Tongue (tissue), 2 donors: ENCODE results near the gene IZUMO4. TPM values are rescaled to one million over a fixed set of nuclear protein-coding genes. Genes with fewer than 3 reads are reported as not detected.

Source experiments
- DNase-seq: peaks from one replicate; pipeline ENCODE4 v3.0.0-alpha.2; 2015
- total RNA-seq: library from RNA; depleted of rRNA; stranded (reverse); fragments of >200 nt; gene quantifications from one replicate; pipeline ENCODE4 v1.2.3, GENCODE V29; 2014

The IZUMO4 gene
- total RNA-seq, 1 donor from 2014 or later = 3.1 TPM

DNA sequence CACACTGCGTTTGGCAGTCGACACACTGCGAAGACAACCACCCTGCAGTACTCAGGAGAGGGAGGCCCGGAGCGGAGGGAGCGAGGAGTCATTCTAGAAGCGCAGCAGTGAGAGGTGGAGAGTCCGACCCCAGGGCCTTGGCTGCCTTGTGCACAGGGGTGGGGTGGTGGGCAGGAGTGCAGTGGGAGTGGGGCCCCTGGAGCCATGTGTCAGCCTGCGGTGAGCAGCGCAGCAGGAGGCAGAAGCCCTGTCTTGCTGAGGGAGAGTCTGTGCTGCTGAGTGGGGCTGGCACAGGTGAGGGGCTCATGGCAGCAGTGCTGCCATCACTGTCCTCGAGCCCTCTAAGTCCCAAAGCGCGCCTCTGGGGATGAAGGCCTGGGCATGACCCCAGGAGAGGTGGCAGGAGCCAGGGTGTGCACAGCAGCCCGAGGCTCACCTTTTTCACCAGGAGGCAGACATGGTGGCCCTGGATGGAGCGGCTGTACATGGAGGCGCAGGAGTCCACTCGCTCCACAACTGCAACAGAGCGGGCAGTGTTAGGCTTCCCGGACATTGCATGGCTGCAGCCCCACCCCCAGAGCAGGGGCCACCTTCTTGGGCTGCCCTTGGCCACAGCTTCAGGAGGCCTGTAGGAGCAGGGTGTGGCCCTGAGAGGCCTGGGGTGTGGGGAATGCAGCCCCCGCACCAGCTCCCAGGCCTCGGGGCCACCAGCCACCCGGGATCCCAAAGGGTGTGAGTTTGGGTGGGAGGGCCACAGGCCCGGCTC lies 11.7 kb downstream of the IZUMO4 start:
- no peak for DNase-seq

DNA sequence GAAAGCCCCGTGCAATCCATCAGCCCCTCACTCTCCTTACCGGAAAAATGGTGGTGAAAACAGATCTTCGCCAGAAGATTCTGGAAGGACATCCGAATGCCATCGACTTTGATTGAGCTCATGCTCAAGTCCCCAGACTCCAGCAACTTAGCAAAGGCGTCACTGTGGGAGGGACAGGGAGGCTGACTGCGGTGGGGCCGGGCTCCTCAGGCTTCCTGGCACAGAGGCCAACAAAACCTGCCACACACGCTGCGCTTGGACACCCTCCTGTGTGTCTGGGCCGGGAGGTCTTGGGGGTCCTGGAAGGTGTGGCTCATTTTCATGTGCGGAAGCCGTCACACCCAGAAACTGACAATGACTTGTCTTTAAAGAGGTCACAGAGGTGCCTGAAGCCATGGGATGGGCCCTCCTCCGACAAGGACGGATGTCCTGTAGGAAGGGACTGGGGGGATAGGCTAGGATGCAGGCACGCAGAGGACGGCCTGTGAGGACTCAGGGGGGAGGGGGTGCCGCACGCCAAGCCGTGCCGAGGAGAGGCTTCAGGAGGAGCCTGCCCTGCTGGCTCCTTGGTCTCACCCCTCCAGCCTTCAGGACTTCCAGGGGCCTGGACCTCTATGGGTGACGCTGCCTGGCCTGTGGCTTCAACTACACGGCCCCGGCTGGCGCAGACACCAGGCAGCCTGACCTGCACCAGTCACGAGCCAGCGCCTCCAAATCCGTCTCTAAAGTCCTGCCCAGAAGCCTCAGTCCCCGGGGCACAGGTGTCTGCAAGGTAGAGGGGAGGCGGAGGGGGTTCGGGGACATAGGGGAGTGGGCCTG lies 12.5 kb downstream of the IZUMO4 start:
- no peak for DNase-seq

DNA sequence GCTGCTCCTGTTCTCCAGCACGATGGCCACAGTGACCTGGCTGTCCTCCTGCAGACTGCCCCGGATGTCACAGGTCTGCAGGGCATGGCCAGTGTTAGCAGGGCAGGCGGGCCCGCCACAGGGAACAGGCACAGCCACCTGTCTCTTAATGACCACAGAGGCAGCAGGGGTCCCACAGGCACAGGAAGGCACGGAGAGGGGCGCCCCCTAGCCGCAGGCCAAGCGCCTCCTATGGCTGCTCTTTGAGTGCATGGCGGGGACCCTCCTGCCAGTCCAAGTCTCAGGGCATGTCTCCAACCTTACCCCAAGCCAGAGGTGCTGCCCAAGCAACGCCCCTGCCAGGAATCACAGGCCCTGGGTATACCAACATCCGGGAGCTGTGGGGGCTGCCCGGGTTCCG lies 14.1 kb downstream of the IZUMO4 start:
- no peak for DNase-seq

DNA sequence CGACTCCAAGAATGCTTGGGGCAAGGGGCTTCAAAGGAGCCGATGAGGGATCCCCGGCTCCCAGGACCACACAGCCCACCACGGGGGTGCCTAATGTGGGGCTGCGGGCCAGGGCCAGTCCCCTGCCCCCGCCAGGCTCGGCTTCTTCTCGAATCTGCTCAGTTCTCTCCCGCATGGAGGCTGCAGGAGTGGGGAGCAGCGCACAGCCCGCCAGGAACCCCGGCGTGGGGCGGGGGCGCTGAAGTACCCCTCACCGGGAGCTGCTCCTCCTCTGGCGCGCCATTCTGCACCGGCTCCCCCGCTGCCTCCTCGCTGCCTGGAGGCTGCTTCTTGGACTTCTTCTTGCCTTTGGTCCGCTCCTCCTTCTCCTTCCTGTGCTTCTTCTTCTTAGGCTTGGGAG lies 14.7 kb downstream of the IZUMO4 start:
- no peak for DNase-seq

DNA sequence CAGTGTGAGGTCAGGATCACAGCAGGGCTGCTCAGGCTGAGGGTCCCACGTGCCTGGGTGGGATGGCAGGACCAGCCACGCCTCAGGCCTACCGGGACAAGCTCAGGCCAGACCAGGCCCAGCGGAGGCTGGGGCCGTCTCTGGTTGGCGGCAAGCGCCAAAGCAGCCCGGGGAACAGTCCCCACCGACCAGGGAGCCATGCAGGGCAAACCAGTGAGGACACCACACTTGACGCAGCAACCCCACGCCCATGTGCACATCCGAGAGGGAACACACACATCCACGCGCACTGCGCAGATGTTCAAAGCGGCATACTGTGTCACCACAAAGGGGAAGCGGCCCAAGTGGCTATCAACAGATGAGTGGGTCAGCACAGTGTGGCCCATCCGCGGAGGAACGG lies 15.2 kb downstream of the IZUMO4 start:
- no peak for DNase-seq

DNA sequence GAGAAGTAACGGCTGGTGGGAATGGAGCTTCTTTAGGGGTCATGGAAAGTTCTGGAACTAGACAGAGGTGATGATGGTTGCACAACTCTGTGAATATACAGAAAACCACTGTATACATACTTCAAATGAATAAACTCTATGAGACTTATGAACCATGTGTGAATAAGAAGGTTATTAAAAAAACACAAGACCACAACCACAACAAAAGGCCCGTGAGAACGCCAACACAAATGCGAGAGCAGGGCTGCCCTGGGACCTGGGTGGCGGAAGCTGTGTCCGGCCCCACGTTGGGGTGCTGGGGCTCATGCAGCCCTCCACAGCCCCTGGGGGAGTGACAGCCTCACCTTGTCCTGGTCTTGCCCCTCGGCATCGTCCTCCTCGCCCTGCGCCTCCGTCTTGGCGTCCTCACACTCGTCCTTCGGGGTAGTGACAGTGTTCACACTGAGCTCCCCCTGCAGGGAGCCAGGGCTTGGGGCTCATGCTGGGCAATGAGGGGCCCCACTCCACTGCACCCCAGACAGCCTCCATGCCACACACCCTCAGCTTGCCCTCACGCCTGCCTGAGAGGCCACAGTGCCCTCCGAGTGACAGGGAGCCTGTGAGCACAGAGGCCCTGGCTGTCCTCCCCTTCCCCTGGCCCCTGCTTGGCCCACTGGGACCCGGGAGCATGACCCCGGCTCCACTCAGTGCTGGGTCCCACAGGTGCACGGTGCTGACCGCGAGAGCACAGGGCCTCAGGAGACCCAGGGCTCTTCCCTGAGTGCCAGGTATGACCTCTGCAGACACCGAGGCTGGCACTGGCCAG lies 16.0 kb downstream of the IZUMO4 start:
- DNase-seq = no peak

DNA sequence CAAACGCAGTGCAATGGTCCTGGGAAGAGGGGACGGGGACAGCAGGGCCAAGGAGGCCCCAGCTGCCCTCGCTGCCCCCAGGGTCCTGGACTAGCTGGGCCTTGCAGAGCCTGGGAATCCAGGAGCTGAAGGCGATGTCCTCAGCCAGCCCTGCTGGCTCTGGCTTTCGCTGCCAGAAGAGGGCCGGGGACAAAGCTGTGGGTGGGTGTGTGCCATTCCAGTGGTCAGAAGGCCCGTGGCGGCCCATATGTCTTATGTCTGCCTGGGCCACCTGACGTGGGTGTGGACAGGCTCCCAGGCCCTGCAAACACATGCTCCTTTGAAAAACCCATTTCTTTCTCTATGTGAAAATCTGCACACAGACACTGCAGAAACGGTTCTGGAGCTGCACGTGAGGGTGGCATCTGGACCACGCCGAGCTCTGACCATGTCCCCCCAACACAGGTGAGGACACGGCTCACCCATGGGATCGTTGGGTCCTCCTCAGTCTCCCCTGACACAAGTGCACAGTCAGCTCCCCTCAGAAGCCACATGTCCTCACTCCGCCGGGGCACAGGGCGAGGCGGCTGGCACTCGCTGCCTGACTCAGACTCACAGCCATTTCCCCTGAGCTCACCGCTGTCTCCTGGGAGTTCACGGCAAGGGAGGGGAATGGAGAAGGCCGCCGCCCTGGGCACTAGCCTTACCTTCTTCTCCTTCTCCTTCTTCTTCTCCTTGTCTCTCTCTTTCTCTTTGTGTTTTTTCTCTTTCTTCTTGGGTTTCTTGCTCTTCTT lies 16.9 kb downstream of the IZUMO4 start:
- no peak for DNase-seq

DNA sequence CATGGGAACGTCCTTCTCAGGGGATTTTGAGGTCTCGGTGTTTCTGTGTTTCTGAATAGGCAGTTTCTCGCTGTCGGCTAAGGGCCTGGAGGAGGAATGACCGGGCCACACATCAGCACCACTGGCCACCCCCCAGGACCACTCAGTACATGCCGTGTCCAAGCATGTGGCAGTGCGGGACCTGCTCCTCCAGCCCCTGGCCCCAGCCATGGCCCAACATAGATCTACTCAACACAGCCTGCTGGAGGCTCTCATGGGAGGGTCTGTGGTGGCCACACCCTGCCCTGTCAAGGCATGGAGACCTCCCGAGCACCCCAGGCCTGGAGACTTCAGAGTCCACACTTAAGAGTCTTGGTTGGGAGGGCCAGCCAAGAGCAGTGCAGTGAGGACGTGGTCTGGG lies 17.5 kb downstream of the IZUMO4 start:
- DNase-seq = no peak

DNA sequence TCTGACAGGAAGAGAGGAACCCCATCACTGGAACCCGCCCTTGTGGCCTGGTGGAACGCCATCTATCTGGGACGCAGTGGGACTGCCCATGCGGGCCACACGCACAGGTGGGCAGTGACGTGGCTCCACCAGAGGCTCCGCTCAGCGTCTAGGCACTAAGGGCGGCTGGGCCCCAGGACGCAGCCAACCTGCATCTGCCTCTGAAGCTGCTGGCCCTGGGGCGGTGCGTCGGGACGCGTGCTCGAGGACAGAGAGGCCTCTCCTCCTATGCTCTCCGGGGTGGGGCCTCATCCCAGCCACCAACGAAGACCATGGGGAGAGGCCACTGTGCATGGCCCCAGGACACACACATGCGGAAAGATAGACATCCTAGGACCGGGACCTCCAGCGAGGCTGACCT lies 18.1 kb downstream of the IZUMO4 start:
- DNase-seq = no peak

DNA sequence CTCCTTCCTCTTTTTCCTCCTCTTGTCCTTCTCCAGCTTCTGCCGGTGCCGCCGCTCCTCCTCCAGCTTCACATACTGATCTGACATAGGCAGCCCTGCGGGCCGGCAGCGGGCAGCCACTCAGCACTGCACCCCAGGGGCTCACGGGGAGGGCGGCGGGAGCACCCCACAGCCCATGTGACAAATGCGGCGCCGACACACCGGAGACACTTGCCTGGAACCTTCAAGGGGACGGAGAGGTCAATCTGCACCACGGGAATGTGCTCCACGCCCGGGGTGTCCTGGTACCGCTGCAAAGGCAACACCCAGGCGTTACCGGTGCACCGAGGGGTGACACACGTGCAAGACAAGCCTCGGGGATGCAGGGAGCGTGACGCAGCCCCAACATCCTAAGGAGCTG lies 18.6 kb downstream of the IZUMO4 start:
- DNase-seq = no peak

DNA sequence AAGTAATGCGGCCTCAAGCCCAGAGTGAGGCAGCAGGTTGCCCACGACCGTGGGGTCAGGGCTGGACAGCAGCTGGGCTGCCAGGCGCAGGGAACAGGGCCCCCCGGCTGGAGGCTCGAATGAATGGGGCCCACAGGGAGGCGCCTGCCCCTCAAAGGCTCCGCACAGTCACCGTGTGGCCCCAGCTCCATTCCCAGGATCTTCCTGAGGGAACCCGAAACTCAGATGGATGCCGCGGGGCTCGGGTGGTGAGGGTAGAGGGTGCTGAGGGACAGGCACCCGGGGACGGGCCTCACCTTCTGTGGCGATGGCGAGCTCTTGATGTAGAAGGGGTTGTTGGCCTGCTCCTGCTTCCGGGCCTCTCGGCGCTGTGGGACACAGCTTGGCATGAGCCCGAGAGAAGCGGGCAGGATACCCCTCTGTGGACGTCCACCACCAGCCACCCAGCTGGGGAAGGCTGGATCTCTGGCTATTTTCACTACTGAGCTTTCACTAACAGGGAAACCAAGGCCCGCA lies 19.3 kb downstream of the IZUMO4 start:
- DNase-seq = no peak

DNA sequence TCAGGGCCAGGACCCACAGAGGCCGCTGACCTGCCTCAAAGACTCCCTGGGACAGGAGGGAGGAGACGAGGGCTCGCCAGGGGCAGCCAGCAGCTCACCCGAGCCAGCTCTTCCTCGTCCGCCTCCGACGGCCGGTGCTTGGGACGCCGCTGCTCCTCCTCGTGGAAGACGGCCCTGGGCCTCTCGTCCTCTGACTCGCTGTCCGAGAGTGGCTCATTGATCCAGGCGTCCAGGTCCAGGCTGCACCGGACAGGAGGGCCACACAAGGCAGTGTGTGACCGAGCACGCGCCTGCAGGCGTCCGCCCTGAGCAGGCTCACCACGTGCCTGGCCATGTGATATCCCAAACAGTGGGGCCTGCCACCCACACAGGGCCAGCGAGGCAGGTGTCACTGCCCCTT lies 19.8 kb downstream of the IZUMO4 start:
- DNase-seq = no peak

DNA sequence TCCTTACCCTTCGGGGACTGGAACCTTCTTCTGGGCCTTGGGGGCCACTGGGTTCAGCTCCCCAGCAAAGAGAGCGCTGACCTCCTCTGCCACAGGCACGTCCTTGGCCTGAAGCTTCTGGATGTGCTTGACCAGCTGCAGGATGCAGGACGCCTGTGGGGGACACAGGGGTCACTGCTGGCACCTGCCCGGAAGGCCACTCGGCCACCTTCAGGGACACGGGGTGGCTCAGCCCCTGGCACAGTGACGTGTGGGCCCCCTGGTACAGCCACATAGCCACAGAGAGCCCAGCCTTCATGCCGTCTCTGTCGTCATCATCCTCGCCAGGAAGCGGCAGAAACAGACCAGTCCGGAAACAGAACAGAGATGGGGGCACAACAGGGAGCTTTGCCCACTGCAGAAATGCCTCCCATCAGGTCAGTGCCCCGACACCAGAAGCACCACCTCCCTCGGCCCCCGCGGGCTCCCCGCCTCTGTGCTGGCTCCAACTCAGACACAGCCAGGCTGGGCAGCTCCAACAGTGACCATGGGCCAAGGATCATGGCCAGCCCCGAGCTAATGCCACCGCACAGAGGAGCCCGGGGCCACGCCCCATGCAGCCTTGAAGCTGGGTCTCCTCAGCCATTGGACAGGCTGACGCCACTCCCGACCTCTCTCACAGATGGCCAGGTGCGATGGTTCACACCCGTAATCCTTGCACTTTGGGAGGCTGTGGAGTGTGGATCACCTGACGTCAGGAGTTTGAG lies 20.7 kb downstream of the IZUMO4 start:
- DNase-seq = no peak

DNA sequence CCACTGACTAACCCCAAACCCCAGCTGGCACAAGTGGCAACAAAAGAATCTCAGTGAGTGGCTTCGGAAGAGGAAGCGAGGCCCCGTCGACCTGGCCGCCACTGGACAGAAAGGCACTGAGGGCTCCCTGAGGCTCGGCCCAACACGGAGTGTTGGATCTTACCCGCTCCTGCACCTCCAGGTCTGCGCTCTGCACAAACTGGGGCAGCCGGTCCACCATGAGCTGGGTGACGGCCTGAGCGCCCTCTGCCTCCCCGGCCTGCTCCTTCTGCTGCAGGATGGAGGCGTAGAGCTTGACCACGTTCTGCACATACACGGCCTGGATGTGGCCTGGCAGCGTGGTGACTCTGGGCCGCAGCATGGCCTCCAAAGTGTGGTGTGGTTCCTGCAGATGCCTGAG lies 21.7 kb downstream of the IZUMO4 start:
- DNase-seq = no peak

DNA sequence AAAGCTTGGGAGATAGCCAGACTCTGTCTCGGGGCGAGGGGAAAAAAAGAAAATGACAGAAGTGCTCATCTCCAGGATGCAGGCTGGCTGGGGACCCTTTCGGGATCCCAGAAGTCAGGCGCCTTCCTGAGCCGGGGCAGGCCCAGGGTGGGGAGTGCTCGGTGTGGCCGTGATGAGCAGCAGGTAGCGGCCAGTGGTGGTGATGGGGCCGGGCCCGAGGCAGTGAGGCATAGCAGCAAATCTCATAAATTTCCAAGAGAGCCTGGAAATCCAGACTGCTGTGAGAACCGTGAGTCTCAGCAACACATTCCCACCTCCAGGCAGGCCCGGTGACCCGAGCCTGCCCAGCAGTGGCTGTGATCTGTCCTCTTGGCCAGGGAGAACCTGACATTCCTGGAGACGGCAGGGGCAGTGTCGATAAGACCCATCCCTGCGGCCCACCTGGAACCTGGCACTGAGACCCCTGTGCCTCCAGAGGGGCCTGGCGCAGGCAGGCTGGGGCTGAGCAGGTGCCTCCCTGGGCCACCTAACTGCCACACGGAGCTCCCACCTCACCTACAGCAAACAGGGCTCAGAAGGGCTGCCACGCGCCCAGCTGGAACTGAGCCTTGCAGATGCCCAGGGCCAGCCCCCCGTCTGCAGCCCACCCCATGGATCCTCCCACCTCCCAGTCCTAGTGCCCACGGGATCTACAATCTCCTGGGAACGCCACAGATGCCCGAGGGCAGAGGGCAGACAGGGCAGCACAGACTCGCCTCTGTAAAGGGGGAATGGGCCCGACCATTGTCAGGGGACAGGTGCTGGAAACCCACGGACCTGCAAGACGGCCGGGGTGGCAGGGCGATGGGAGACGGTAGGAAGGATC lies 23.4 kb downstream of the IZUMO4 start:
- DNase-seq = no peak

DNA sequence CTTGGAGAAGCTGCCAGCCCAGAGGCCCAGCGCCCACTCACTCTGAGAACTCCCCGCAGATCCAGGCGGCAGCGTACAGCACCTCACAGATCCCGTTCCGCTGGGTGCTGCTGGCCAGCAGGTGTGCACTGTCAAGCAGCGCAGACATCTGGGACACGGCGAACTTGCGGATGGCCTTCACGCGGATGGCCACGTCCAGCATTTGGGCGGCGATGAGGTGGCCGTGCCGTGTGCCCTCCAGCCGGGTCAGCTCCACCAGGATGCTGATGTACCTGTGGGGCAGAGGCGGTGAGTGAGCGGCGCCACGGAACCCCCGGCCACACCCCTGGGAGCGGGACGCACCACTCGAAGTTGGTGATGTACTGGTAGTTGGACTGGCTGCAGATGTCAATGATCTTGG lies 24.1 kb downstream of the IZUMO4 start:
- no peak for DNase-seq

DNA sequence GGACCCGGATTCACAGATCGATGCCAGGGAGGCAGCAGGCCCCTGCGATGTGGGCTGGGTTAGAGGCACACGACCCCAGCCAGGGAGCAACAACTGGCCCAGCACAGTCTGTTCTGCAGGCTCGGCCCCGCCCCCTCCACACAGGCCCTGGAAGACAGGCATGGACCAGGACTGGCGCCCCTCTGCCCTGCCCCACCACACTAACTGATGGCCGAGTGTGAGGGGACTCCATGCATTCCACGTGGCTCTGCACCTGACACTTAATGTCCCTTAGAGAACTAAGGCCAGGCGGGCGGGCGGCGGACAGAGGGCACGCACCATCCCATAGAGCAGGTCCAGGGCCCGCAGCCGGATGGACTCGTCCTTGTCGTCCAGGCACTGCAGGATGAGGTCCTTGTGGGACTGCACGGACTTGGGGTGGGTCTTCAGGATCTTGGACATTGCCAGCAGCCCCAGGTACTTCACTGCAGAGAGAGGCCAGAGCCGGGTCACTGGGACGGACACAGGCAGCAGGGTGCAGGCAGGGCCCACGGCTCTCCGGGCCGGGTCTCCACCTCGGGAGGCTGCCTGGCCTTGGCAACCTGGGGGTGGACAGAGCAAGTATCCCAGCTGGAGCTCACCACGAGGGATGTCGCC lies 24.8 kb downstream of the IZUMO4 start:
- DNase-seq = no peak

DNA sequence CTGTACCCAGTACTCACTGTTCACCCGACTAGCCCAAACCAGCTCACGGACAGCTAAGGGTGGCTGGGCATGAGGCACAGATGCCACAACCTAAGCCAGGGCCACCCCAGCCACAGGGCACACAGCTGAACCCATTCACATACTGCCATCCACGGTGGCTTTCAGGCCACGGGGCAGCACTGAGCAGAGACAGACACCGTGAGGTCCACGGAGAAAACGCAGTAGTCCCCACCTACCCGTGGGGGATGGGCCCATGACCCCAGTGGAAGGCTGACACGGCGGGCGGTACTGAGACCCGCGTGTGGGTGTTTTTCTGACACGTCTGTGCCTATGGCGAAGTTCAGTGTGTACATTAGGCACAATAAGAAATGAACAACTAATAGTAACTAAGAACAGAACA lies 25.5 kb downstream of the IZUMO4 start:
- no peak for DNase-seq

DNA sequence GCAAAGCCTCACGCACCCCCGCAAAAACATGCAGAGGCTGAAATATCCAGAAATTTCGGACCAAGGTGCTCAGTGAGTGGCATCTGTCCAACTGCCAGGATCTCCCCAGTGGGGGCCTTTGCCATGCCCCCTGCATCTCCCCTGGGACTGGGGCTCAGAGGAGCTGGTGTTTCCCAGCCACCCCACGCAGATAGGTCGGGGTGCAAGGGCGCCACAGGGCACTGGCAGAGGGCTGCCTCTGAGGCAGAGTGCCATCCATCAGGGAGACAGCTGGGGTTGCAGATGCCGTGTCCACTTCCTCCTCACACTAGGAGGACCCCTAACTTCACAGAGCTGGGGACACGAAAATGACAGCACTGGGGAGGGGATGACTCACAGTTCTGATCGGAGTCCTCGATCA lies 26.3 kb downstream of the IZUMO4 start:
- no peak for DNase-seq
